HepG2 (cell line): Measurements from ENCODE around the gene CLVS2.

ENCODE experiments used
- BORCS8-MEF2B ChIP-seq: sonication (generic); formaldehyde crosslinking; IDR thresholded peaks from 2 replicates; pipeline ENCODE4 v1.8.0; 2022; ENCODE audit warnings: mild to moderate bottlenecking, missing genetic modification reagents
- MAZ ChIP-seq, 2 experiments: sonication (generic) in 1 of 2; formaldehyde crosslinking in 1 of 2; IDR thresholded peaks; 2 replicates each; pipeline versions ENCODE4 v1.5.0 to v1.6.1; 2012 to 2020; ENCODE audit warnings: low read depth in 2 of 2, mild to moderate bottlenecking in 2 of 2, borderline replicate concordance in 1 of 2, improper control_type of control experiment in 1 of 2, low read length in 1 of 2, missing genetic modification reagents in 1 of 2, moderate library complexity in 1 of 2
- NCOR1 ChIP-seq: fragments of 200-600 bp; sonication (generic); IDR thresholded peaks from 2 replicates; pipeline ENCODE4 v1.7.0; 2017; ENCODE audit warnings: antibody characterized with exemption, low read length, borderline replicate concordance
- PBX2 ChIP-seq: IDR thresholded peaks from 2 replicates; pipeline ENCODE4 v1.6.1; 2016; ENCODE audit warnings: control low read depth
- TAF1 ChIP-seq: sonication (generic); formaldehyde crosslinking; IDR thresholded peaks from 2 replicates; pipeline ENCODE4 v1.4.0; 2020; ENCODE audit warnings: missing genetic modification reagents
- ZNF12 ChIP-seq: sonication (generic); formaldehyde crosslinking; IDR thresholded peaks from 2 replicates; pipeline ENCODE4 v1.5.0; 2020; ENCODE audit warnings: missing genetic modification reagents
- ZNF674 ChIP-seq: sonication (generic); formaldehyde crosslinking; IDR thresholded peaks from 2 replicates; pipeline ENCODE4 v1.5.0; 2020; ENCODE audit warnings: low read depth, mild to moderate bottlenecking, missing genetic modification reagents
- TF ChIP-seq, protein P1 (sequence below): sonication (generic); formaldehyde crosslinking; IDR thresholded peaks from 2 replicates; pipeline ENCODE4 v1.5.0; 2020; ENCODE audit warnings: missing genetic modification reagents
- TF ChIP-seq, protein P2 (sequence below): sonication (generic); formaldehyde crosslinking; IDR thresholded peaks from 2 replicates; pipeline ENCODE4 v1.4.0; 2020; ENCODE audit warnings: missing genetic modification reagents, mild to moderate bottlenecking, borderline replicate concordance
- TF ChIP-seq, protein P3 (sequence below): sonication (generic); formaldehyde crosslinking; IDR thresholded peaks from 2 replicates; pipeline ENCODE4 v1.4.0; 2020; ENCODE audit warnings: missing genetic modification reagents

DNA sequence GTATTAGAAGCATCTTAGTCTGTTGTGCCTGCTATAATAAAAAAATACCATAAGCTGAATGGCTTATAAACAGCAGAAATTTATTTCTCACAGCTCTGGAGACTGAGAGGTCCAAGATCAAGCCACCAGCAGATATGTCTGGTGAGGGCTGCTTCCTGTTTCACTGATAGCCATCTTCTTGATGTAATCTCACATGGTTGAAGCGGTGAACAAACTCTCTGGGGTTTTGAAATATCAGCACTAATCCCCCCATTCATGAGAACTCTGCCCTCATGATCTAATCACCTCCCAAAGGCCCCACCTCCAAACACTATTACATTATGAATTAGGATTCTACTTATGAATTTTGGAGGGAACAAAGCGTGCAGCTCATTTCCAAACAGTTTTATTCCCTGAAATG, 11.6 kb upstream of the CLVS2 start:
- TF ChIP-seq MAZ (IDR thresholded peaks at IDR 0.05; ENCODE audit: borderline replicate concordance, low read depth, low read length) (no peak), MAZ (CRISPR knock-in tag; IDR thresholded peaks at IDR 0.05; ENCODE audit: low read depth) (no peak), PBX2 (CRISPR knock-in tag) (no peak), ZNF12 (no peak), NCOR1 (no peak), TAF1 (no peak), BORCS8-MEF2B (no peak), ZNF674 (CRISPR knock-in tag) (no peak)
- TF ChIP-seq, protein P1, sequence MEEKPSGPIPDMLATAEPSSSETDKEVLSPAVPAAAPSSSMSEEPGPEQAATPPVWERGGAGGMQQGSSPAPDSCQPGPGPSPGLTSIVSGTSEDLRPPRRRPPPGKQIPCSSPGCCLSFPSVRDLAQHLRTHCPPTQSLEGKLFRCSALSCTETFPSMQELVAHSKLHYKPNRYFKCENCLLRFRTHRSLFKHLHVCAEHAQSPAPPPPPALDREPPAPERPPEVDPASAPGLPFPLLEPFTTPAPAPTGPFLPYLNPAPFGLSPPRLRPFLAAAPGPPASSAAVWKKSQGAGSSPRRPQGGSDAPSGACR (CRISPR knock-in tag), result no peak
- TF ChIP-seq, protein P2, sequence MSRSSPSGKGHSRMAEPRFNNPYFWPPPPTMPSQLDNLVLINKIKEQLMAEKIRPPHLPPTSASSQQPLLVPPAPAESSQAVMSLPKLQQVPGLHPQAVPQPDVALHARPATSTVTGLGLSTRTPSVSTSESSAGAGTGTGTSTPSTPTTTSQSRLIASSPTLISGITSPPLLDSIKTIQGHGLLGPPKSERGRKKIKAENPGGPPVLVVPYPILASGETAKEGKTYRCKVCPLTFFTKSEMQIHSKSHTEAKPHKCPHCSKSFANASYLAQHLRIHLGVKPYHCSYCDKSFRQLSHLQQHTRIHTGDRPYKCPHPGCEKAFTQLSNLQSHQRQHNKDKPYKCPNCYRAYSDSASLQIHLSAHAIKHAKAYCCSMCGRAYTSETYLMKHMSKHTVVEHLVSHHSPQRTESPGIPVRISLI, result no peak
- TF ChIP-seq, protein P3, sequence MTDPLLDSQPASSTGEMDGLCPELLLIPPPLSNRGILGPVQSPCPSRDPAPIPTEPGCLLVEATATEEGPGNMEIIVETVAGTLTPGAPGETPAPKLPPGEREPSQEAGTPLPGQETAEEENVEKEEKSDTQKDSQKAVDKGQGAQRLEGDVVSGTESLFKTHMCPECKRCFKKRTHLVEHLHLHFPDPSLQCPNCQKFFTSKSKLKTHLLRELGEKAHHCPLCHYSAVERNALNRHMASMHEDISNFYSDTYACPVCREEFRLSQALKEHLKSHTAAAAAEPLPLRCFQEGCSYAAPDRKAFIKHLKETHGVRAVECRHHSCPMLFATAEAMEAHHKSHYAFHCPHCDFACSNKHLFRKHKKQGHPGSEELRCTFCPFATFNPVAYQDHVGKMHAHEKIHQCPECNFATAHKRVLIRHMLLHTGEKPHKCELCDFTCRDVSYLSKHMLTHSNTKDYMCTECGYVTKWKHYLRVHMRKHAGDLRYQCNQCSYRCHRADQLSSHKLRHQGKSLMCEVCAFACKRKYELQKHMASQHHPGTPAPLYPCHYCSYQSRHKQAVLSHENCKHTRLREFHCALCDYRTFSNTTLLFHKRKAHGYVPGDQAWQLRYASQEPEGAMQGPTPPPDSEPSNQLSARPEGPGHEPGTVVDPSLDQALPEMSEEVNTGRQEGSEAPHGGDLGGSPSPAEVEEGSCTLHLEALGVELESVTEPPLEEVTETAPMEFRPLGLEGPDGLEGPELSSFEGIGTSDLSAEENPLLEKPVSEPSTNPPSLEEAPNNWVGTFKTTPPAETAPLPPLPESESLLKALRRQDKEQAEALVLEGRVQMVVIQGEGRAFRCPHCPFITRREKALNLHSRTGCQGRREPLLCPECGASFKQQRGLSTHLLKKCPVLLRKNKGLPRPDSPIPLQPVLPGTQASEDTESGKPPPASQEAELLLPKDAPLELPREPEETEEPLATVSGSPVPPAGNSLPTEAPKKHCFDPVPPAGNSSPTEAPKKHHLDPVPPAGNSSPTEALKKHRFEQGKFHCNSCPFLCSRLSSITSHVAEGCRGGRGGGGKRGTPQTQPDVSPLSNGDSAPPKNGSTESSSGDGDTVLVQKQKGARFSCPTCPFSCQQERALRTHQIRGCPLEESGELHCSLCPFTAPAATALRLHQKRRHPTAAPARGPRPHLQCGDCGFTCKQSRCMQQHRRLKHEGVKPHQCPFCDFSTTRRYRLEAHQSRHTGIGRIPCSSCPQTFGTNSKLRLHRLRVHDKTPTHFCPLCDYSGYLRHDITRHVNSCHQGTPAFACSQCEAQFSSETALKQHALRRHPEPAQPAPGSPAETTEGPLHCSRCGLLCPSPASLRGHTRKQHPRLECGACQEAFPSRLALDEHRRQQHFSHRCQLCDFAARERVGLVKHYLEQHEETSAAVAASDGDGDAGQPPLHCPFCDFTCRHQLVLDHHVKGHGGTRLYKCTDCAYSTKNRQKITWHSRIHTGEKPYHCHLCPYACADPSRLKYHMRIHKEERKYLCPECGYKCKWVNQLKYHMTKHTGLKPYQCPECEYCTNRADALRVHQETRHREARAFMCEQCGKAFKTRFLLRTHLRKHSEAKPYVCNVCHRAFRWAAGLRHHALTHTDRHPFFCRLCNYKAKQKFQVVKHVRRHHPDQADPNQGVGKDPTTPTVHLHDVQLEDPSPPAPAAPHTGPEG, result no peak
